Measurements from ENCODE around the gene PSTPIP1.

GRCh38 chr15:76968306-76968705 is 26.6 kb upstream of the PSTPIP1 start:
- TF ChIP-seq EZH2 (IDR thresholded peaks at IDR 0.05; ENCODE audit: low read length, unreplicated experiment) (no peak), CTCF (conservative IDR thresholded peaks at IDR 0.05; ENCODE audit: low read depth, low read length) (no peak), EZH2phosphoT487 (IDR thresholded peaks at IDR 0.05; ENCODE audit: borderline replicate concordance, low read length) (no peak)
